ENCODE measurements around the gene SHISA8.

Gene SHISA8

GRCh38 chr22:41933411-41934177, 18.7 kb upstream of the SHISA8 start:
- DNase-seq: no peak

- DNase-seq: no peak
Observed at GRCh38 chr22:41932353-41932752, 17.5 kb upstream of the SHISA8 start.

GRCh38 chr22:41931701-41932269, 16.9 kb upstream of the SHISA8 start:
- DNase-seq: no peak

- DNase-seq: no peak
Observed at GRCh38 chr22:41929418-41929810, 14.5 kb upstream of the SHISA8 start.

GRCh38 chr22:41928593-41929417, 13.9 kb upstream of the SHISA8 start:
- no peak for DNase-seq

- no peak for DNase-seq
Observed at GRCh38 chr22:41927813-41928212, 12.9 kb upstream of the SHISA8 start.

- no peak for DNase-seq
Observed at GRCh38 chr22:41925783-41926460, 11.0 kb upstream of the SHISA8 start.

- no peak for DNase-seq
Observed at GRCh38 chr22:41923595-41924276, 8.9 kb upstream of the SHISA8 start.

- DNase-seq: no peak
Observed at GRCh38 chr22:41922940-41923594, 8.2 kb upstream of the SHISA8 start.

- DNase-seq: no peak
Observed at GRCh38 chr22:41922328-41922727, 7.5 kb upstream of the SHISA8 start.

GRCh38 chr22:41920271-41920976, 5.5 kb upstream of the SHISA8 start:
- no peak for DNase-seq

- DNase-seq: peak in 1 of 2 experiments; percentile 18
Observed at GRCh38 chr22:41919357-41920224, 4.7 kb upstream of the SHISA8 start.

GRCh38 chr22:41917903-41918791, 3.3 kb upstream of the SHISA8 start:
- no peak for DNase-seq

GRCh38 chr22:41917375-41917902, 2.6 kb upstream of the SHISA8 start:
- no peak for DNase-seq

GRCh38 chr22:41916745-41917358, 2.0 kb upstream of the SHISA8 start:
- DNase-seq: no peak

- DNase-seq: no peak
Observed at GRCh38 chr22:41915786-41916493, 1.1 kb upstream of the SHISA8 start.

- DNase-seq: no peak
Observed at GRCh38 chr22:41914611-41915034, 251 bp downstream of the SHISA8 start.
